Ovary (tissue), 3 donors: ENCODE measurements around the gene ALDH1L2.

Experiments used
- EP300 ChIP-seq: sonication (generic); formaldehyde crosslinking; IDR thresholded peaks from one replicate; pipeline ENCODE4 v1.6.1; 2017; ENCODE audit warnings: antibody characterized with exemption
- POLR2A ChIP-seq: fragments of 450-650 bp; IDR thresholded peaks from one replicate; pipeline ENCODE4 v1.6.1; 2017; ENCODE audit warnings: antibody characterized with exemption, mild to moderate bottlenecking, moderate library complexity
- TF ChIP-seq, protein P1 (sequence below), 3 donors: fragments of 450-650 bp in 2 of 3; fragments of 200-600 bp in 1 of 3; IDR thresholded peaks; one replicate each; pipeline versions ENCODE4 v1.5.1 to v1.8.0; 2016 to 2022; ENCODE audit warnings: antibody characterized with exemption in 3 of 3, mild to moderate bottlenecking in 1 of 3
- donor health status: DM: no; HTN: no; CAD: no.

DNA sequence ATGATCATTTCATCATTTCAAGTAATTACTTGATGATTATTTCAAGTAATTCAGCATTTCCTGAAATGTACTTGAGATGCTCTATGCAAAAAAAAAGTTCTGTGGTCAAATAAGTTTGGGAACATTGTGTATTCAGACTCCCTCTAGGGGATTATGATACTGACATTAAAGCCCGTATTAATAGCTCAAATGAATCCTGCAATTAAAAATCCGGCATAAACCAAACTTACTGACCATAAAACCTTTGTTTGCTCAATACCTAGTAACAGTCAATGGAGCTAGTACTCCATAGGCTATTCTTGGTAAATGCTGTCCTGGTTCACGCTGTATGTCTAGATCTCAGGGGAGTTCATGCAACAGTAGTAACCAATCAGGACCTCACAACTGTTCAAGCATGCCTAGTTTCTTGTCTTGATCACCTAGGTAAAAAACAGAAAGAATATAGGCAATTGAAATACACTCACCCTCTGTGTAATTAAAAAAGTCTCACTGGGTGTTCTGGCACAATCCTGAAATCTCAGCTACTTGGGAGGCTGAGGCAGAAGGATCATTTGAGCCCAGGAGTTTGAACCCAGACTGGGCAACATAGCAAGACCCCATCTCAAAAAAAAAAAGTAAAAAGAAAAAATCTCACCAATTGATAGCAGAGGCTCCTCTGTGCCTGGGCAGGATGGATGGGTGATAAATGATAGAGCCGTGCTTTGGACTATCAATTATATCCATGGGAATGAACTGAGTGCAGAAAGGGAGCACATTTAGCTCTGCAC is 14.1 kb downstream of the ALDH1L2 start:
- TF ChIP-seq, protein P1, sequence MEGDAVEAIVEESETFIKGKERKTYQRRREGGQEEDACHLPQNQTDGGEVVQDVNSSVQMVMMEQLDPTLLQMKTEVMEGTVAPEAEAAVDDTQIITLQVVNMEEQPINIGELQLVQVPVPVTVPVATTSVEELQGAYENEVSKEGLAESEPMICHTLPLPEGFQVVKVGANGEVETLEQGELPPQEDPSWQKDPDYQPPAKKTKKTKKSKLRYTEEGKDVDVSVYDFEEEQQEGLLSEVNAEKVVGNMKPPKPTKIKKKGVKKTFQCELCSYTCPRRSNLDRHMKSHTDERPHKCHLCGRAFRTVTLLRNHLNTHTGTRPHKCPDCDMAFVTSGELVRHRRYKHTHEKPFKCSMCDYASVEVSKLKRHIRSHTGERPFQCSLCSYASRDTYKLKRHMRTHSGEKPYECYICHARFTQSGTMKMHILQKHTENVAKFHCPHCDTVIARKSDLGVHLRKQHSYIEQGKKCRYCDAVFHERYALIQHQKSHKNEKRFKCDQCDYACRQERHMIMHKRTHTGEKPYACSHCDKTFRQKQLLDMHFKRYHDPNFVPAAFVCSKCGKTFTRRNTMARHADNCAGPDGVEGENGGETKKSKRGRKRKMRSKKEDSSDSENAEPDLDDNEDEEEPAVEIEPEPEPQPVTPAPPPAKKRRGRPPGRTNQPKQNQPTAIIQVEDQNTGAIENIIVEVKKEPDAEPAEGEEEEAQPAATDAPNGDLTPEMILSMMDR (IDR thresholded peaks at IDR 0.05): no peak
- no peak for TF ChIP-seq POLR2A
- TF ChIP-seq EP300: no peak
